ENCODE measurements around the gene OLR1. TPM values are rescaled to one million over a fixed set of nuclear protein-coding genes. Genes with fewer than 3 reads are reported as not detected.
"Not testable (repeated sequence)": the region's sequence is repeated elsewhere in the genome, so short reads cannot be mapped to it uniquely, and the experiment has no call there.

Gene OLR1
- total RNA-seq, 1 experiment from 2014 or later: not detected

- DNase-seq (ENCODE audit: low spot score): peak; percentile 72
These were observed 18.8 kb upstream of the OLR1 start for GRCh38 chr12:10190558-10191388.

GRCh38 chr12:10189653-10190052 is 17.7 kb upstream of the OLR1 start:
- no peak for DNase-seq (ENCODE audit: low spot score)

- not testable (repeated sequence) for DNase-seq (ENCODE audit: low spot score)
These were observed 15.0 kb upstream of the OLR1 start for GRCh38 chr12:10186958-10187357.

- DNase-seq (ENCODE audit: low spot score): no peak
These were observed 14.4 kb upstream of the OLR1 start for GRCh38 chr12:10186299-10186698.

- DNase-seq (ENCODE audit: low spot score): no peak
These were observed 12.4 kb upstream of the OLR1 start for GRCh38 chr12:10184261-10184843.

- no peak for DNase-seq (ENCODE audit: low spot score)
These were observed 10.6 kb upstream of the OLR1 start for GRCh38 chr12:10182354-10183049.

- no peak for DNase-seq (ENCODE audit: low spot score)
These were observed 7.8 kb upstream of the OLR1 start for GRCh38 chr12:10179776-10180181.

- DNase-seq (ENCODE audit: low spot score): no peak
These were observed 6.9 kb upstream of the OLR1 start, which contains the start of gene TMEM52B for GRCh38 chr12:10178821-10179220. TSS of gene TMEM52B (plus strand) at chr12:10179032. CDS start at chr12:10179575, 543 bp downstream.

GRCh38 chr12:10175846-10176636 is 4.1 kb upstream of the OLR1 start:
- DNase-seq (ENCODE audit: low spot score): peak; percentile 21

- DNase-seq (ENCODE audit: low spot score): no peak
These were observed 3.2 kb upstream of the OLR1 start for GRCh38 chr12:10174986-10175614.

- no peak for DNase-seq (ENCODE audit: low spot score)
These were observed 1.7 kb downstream of the OLR1 start for GRCh38 chr12:10170216-10170615.

GRCh38 chr12:10169104-10169503 is 2.8 kb downstream of the OLR1 start:
- no peak for DNase-seq (ENCODE audit: low spot score)

GRCh38 chr12:10167599-10167998 is 4.3 kb downstream of the OLR1 start:
- no peak for DNase-seq (ENCODE audit: low spot score)

GRCh38 chr12:10165421-10165820 is 6.5 kb downstream of the OLR1 start:
- DNase-seq (ENCODE audit: low spot score): no peak

GRCh38 chr12:10163084-10163483 is 8.8 kb downstream of the OLR1 start:
- DNase-seq (ENCODE audit: low spot score): no peak

GRCh38 chr12:10160617-10161385 is 11.1 kb downstream of the OLR1 start:
- DNase-seq (ENCODE audit: low spot score): no peak

- no peak for DNase-seq (ENCODE audit: low spot score)
These were observed 12.7 kb downstream of the OLR1 start for GRCh38 chr12:10159280-10159679.

GRCh38 chr12:10158406-10158805 is 13.5 kb downstream of the OLR1 start:
- DNase-seq (ENCODE audit: low spot score): no peak

- no peak for DNase-seq (ENCODE audit: low spot score)
These were observed 16.0 kb downstream of the OLR1 start for GRCh38 chr12:10155966-10156365.

- no peak for DNase-seq (ENCODE audit: low spot score)
These were observed 17.8 kb downstream of the OLR1 start for GRCh38 chr12:10154145-10154496.
